H1 (cell line): ENCODE measurements around the gene PTPN5. TPM values are rescaled to one million over a fixed set of nuclear protein-coding genes. Genes with fewer than 3 reads are reported as not detected.
A peak's percentile ranks its signal among the peaks of the same experiment; 100 is the strongest.

Experiments used
- BACH1 ChIP-seq: IDR thresholded peaks from 2 replicates; pipeline ENCODE4 v1.6.1; 2012; ENCODE audit warnings: low read length, improper control_type of control experiment
- CREB1 ChIP-seq: IDR thresholded peaks from 2 replicates; pipeline ENCODE4 v1.6.1; 2012; ENCODE audit warnings: inconsistent platforms
- E2F6 ChIP-seq: IDR thresholded peaks from 2 replicates; pipeline ENCODE4 v1.6.1; 2012; ENCODE audit warnings: inconsistent platforms
- EGR1 ChIP-seq: IDR thresholded peaks from 2 replicates; pipeline ENCODE4 v1.6.1; 2011; ENCODE audit warnings: low read depth, low read length, borderline replicate concordance
- GTF2F1 ChIP-seq: IDR thresholded peaks from 2 replicates; pipeline ENCODE4 v1.6.1; 2012; ENCODE audit warnings: low read depth, low read length, improper control_type of control experiment, borderline replicate concordance
- HDAC2 ChIP-seq, 2 experiments: fragments of 300-600 bp in 1 of 2; sonication (generic) in 1 of 2; IDR thresholded peaks; 2 replicates each; pipeline ENCODE4 v1.6.1; 2011 to 2012; ENCODE audit warnings: low read depth in 2 of 2, low read length in 2 of 2, mild to moderate bottlenecking in 2 of 2, moderate library complexity in 2 of 2, borderline replicate concordance in 1 of 2, inconsistent platforms in 1 of 2
- KDM4A ChIP-seq: IDR thresholded peaks from one replicate; pipeline ENCODE4 v1.7.1; 2012; ENCODE audit warnings: low read depth, mild to moderate bottlenecking, moderate library complexity, low read length, inconsistent platforms; ENCODE audit not compliant: severe bottlenecking
- SIN3A ChIP-seq, 2 experiments: IDR thresholded peaks in 1 of 2; conservative IDR thresholded peaks in 1 of 2; 2 replicates each; pipeline ENCODE4 v1.6.1; 2011 to 2012; ENCODE audit warnings: low read length in 2 of 2, improper control_type of control experiment in 1 of 2, low read depth in 1 of 2, mild to moderate bottlenecking in 1 of 2
- SP1 ChIP-seq: IDR thresholded peaks from 2 replicates; pipeline ENCODE4 v1.6.1; 2011; ENCODE audit warnings: low read depth, low read length
- TAF7 ChIP-seq: optimal IDR thresholded peaks from 2 replicates; pipeline ENCODE3; 2011; ENCODE audit warnings: low read depth, mild to moderate bottlenecking, inconsistent platforms, low read length, moderate library complexity, borderline replicate concordance
- USF2 ChIP-seq: IDR thresholded peaks from 2 replicates; pipeline ENCODE4 v1.6.1; 2011; ENCODE audit warnings: low read length, improper control_type of control experiment
- polyA plus RNA-seq, 7 experiments: library from polyadenylated mRNA; depleted of rRNA in 3 of 7; stranded (reverse) in 5 of 7; unstranded in 2 of 7; fragments of >200 nt in 5 of 7; fragments of 200-250 nt in 2 of 7; gene quantifications; 1 replicate in 5 of 7; 2 replicates in 1 of 7; 4 replicates in 1 of 7; pipeline versions ENCODE4 v1.2.1 to v1.2.3, GENCODE V29; 2011 to 2013; ENCODE audit warnings: missing spikeins in 2 of 7, mixed read lengths in 2 of 7
- total RNA-seq: library from RNA; stranded (reverse); fragmentation: NEBNext Ultra II Directional; extraction: Animal tissue kit (Norgen Biotek cat#: 25700); gene quantifications from 2 replicates; pipeline ENCODE4 v1.2.1, GENCODE V29; 2021

The PTPN5 gene
- total and polyA plus RNA-seq, 2 of the 8 experiments (the other 6 are each of a cell fraction or from before 2014, with no cell fraction given), result 8.4 to 12.9 TPM

GRCh38 chr11:18698341-18699268, 93.0 kb downstream of the PTPN5 start, which contains the start of gene TMEM86A (continued):
- TF ChIP-seq BACH1 (no peak), KDM4A (peak; percentile 75), USF2 (peak; percentile 57), CREB1 (peak; percentile 81), SIN3A (conservative IDR thresholded peaks at IDR 0.05 in 1 of 2, IDR thresholded peaks at IDR 0.05 in 1 of 2; ENCODE audit: low read depth in 1 of 2, low read length in 2 of 2) (peak; percentile 74 to 77; a peak in 2 of 4 replicates), SP1 (peak; percentile 13; the same call in 1 of the 2 replicates), GTF2F1 (no peak), HDAC2 (IDR thresholded peaks at IDR 0.05; ENCODE audit: borderline replicate concordance in 1 of 2, low read depth in 2 of 2, low read length in 2 of 2) (0 out of 4 replicates have a peak, but pooled peaks of 1 of the 2 experiments have one; percentile 8), E2F6 (no peak), TAF7 (peak; percentile 28), EGR1 (peak; percentile 74)
